Bronchial epithelial cell (primary cell): ENCODE measurements around the gene TNNT1. TPM values are rescaled to one million over a fixed set of nuclear protein-coding genes. Genes with fewer than 3 reads are reported as not detected.

Experiments used
- DNase-seq: peaks from one replicate; pipeline ENCODE4 v3.0.0-alpha.2; 2010; ENCODE audit warnings: low read depth
- FAIRE-seq: peaks from 2 replicates; lab custom pipeline; 2011; peaks lifted over from hg19 to GRCh38; lab: Jason Lieb, UNC
- H3K27me3 ChIP-seq: 2 replicates; pipeline ENCODE4 v1.5.1; 2011; ENCODE audit warnings: low read length; ENCODE audit not compliant: control insufficient read depth, insufficient read depth
- H3K36me3 ChIP-seq: 2 replicates; pipeline ENCODE4 v1.5.1; 2011; ENCODE audit warnings: low read length; ENCODE audit not compliant: control insufficient read depth, insufficient read depth
- H3K4me3 ChIP-seq: 2 replicates; pipeline ENCODE4 v1.5.1; 2011; ENCODE audit warnings: mild to moderate bottlenecking, low read depth, low read length, control low read depth
- total RNA-seq: library from RNA; depleted of rRNA; stranded (reverse); fragments of >200 nt; gene quantifications from 2 replicates; pipeline ENCODE4 v1.2.1, GENCODE V29; 2014
- TF ChIP-seq, protein P1 (sequence below): IDR thresholded peaks from 2 replicates; pipeline ENCODE4 v1.5.1; 2011; ENCODE audit warnings: mild to moderate bottlenecking, moderate library complexity, low read length, control low read depth, inconsistent platforms; ENCODE audit not compliant: insufficient read depth, severe bottlenecking

The TNNT1 gene, protein sequence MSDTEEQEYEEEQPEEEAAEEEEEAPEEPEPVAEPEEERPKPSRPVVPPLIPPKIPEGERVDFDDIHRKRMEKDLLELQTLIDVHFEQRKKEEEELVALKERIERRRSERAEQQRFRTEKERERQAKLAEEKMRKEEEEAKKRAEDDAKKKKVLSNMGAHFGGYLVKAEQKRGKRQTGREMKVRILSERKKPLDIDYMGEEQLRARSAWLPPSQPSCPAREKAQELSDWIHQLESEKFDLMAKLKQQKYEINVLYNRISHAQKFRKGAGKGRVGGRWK
- 65.0 and 151 TPM in 2 replicates for total RNA-seq

DNA sequence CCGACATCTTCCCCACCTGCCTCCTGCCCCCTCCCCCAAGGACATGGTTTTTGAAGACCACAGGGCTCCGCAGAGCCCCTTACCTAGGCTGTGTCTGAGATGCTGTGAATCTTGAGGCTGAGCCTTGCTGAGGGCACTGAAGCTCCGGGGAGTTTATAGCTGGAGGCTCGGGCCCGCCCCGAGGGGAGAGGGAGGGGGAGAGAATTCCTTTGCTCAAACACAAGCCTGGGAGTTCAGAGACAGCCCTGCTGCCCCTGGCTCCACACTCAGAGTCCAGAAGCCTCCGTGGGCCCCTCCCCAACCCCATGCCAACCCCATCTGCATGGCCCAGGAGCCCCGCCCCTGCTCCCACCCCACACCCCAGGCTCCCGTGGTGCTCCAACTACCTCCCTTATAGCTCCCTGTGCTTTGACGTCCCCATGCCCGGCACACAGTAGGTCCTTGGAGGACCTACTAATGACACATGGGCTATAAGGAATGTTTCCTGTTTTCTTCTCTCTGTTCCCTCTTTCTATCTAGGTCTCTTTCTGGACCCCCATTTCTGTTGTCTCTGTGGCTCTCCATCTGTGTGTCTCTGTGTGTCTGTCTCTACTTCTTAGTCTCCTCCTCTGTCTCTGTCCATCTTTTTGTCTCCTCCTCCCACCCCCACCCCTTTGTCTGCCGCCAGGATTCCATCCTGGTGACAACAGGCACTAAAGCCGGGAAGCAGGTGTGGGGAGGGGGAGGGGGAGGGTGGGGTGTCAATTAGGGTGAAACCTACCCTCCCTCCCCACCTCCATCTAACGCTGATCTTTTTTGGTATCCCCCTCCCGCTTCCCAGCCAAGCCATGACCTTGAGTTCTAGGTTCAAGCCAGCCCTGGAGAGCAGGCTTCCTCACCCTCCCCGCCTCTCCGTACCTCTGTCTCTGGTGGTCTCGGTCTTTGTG, at the start of gene TNNT1:
TSS of gene TNNT1 (minus strand) at position 129 of the 926 bp plus-strand sequence. CDS start 2,049 bp downstream, outside the sequence.
- DNase-seq (no peak), FAIRE-seq (no peak)
- TF ChIP-seq, protein P1, sequence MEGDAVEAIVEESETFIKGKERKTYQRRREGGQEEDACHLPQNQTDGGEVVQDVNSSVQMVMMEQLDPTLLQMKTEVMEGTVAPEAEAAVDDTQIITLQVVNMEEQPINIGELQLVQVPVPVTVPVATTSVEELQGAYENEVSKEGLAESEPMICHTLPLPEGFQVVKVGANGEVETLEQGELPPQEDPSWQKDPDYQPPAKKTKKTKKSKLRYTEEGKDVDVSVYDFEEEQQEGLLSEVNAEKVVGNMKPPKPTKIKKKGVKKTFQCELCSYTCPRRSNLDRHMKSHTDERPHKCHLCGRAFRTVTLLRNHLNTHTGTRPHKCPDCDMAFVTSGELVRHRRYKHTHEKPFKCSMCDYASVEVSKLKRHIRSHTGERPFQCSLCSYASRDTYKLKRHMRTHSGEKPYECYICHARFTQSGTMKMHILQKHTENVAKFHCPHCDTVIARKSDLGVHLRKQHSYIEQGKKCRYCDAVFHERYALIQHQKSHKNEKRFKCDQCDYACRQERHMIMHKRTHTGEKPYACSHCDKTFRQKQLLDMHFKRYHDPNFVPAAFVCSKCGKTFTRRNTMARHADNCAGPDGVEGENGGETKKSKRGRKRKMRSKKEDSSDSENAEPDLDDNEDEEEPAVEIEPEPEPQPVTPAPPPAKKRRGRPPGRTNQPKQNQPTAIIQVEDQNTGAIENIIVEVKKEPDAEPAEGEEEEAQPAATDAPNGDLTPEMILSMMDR = no peak
- H3K36me3 ChIP-seq = no peaks in the 10 kb centered on the region
- H3K27me3 ChIP-seq = no peaks in the 10 kb centered on the region
- no peak within 1 kb of the TSS for H3K4me3 ChIP-seq

DNA sequence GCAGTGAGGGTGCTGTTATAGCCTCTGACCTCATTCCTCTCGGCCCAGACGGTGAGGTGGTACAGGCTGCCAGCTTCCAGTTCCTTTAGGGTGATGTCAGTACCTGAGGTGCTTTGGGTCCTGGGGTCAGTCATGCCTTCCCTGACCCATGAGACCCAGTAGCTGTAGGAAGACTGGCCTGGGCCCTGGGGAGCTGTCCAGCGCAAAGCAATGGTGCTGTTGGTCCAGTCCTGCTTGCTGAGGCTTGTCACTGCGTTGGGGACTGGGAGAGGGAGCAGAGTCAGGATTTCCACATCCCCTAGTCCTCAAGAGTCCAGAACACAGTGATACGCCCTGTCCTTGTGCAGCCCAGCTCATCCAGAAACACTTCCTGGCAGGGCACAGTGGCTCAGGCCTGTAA, 49.6 kb upstream of the TNNT1 start:
- no peaks in the 10 kb centered on the region for H3K36me3 ChIP-seq
- DNase-seq (peak; percentile 17), FAIRE-seq (no peak)
- no peaks in the 10 kb centered on the region for H3K27me3 ChIP-seq
- TF ChIP-seq, protein P1 = no peak
- H3K4me3 ChIP-seq = no peak overlapping the region

DNA sequence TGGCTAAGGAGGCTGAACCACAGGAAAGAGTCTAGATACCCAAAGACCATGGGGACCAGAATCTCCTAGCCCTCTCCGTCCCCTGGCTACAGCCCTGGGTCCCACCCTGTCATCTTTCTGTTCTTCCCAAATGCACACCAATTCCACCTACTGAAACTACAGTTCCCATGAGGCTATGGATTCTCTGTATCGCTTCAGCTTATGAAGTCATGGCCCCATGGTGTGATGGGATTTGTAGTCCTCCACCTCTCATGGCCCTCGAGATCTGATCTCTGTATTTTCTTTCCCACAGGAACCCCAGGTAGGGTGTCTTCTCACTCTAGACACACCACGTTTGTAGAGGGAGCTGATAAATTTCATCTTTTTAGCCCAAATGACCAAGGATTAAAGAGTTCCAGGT, 48.5 kb upstream of the TNNT1 start:
- TF ChIP-seq, protein P1 = no peak
- Histone ChIP-seq H3K27me3 (no peaks in the 10 kb centered on the region), H3K36me3 (no peaks in the 10 kb centered on the region), H3K4me3 (no peak overlapping the region)
- FAIRE-seq (no peak), DNase-seq (no peak)

DNA sequence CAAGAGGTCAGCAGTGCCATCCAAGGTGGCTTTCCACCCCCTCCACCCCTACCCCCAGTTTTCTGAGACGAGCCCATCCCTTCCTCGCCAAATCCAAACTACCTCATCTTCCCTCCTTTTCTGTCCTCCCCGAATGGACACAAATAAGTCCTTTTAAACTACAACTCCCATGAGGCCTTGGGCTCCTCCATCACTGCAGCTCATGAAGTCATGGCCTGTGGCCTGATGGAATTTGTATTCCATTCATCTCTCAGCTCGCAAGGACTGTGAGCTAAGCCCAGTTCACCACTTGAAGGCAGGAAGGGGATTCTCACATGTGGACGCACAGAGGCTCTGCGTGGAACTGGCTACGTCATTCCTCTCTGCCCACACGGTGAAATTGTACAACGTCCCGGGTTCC, 47.8 kb upstream of the TNNT1 start:
- DNase-seq (no peak), FAIRE-seq (no peak)

DNA sequence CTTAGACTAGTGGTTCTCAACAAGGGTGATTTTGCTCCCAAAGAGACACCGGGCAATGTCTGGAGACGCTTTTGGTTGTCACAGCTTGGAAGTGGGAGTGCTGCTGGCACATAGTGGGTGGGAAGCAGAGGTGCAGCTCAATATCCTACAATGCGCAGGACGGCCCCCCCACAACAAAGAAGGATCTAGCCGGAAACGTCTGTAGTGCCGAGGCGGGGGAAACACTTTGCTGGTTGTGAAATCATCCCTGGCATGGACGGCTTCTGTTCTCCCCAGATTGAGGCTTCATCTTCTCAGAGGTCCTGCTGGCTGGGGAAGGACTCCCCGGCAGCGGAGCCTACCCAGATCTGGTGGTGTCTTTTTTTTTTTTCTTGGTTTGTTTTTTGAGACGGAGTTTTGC, 44.5 kb upstream of the TNNT1 start:
- no peak overlapping the region for H3K4me3 ChIP-seq
- FAIRE-seq (no peak), DNase-seq (no peak)
- no peaks in the 10 kb centered on the region for H3K36me3 ChIP-seq
- no peaks in the 10 kb centered on the region for H3K27me3 ChIP-seq
- TF ChIP-seq, protein P1 = no peak

More for the DNA sequence above, 47.8 kb upstream of the TNNT1 start:
- Histone ChIP-seq H3K4me3 (no peak overlapping the region), H3K36me3 (no peaks in the 10 kb centered on the region), H3K27me3 (no peaks in the 10 kb centered on the region)
- TF ChIP-seq, protein P1 = no peak
